NCI-H128 (cell line): Measurements from ENCODE around the gene HSH2D.
A peak's percentile ranks its signal among the peaks of the same experiment; 100 is the strongest.
"Not testable (repeated sequence)": the region's sequence is repeated elsewhere in the genome, so short reads cannot be mapped to it uniquely, and the experiment has no call there.

Experiments used
- DNase-seq: peaks from one replicate; lab custom pipeline; 2025; ENCODE audit not compliant: unreplicated experiment; lab: John Stamatoyannopoulos, UW

Gene HSH2D

DNA sequence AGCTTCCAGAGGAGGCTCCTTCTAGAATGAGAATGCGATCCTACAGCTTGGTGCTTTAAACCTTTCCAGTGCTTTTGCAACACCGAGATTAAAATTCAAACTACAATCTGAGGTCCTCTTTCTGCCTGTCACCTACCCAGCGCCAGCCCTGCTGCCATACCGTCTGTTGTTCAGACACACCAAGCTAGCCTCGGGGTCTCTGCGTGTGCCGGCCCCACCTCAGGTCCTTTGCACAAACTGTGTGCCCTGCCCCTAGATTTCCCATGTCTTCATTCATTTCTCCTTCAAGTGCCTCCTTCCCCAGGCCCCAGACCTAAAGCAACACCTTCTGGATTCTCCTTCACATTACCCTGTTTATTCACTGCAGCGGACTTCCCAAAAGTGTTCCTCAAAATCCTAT, 11.1 kb downstream of the HSH2D start:
- DNase-seq = no peak

GRCh38 chr19:16155128-16155527, 11.6 kb downstream of the HSH2D start:
- DNase-seq = no peak

- DNase-seq = no peak
These were observed 13.4 kb downstream of the HSH2D start for GRCh38 chr19:16156904-16157303.

GRCh38 chr19:16157601-16158000, 14.1 kb downstream of the HSH2D start:
- no peak for DNase-seq

DNA sequence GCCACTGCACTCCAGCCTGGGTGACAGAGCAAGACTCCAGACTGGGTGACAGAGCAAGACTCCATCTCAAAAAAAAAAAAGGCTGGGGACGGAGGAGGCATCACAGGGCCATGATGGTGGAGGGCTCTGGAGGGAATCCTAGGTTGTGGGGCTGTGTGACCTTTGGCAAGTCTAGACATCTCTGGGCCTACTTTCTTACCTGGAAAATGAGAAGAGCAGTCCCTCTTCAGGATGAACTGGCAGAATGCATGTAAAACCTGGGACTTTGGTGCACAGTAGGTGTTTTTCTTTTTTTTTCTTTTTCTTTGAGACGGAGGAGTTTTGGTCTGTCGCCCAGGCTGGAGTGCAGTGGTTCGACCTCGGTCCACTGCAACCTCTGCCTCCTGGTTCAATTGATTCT, 16.2 kb downstream of the HSH2D start:
- no peak for DNase-seq

GRCh38 chr19:16160445-16160942, 17.0 kb downstream of the HSH2D start:
- no peak for DNase-seq

- no peak for DNase-seq
These were observed 17.6 kb downstream of the HSH2D start for GRCh38 chr19:16160943-16161560.

DNA sequence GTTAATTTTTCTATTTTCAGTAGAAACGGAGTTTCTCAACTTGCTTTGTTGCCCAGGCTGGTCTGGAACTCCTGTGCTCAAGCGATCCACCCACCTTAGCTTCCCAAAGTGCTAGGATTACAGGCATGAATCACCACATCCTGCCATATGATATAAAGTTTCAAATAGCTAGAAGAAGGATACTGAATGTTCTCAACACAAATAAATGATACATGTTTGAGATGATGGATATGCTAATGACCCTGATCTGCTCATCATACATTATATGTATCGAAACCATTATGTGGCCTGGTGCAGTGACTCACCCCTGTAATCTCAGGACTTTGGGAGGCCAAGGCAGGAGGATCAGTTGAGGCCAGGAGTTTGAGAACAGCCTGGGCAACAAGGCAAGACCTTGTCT, 18.4 kb downstream of the HSH2D start:
- DNase-seq = no peak

- no peak for DNase-seq
These were observed 20.9 kb downstream of the HSH2D start for GRCh38 chr19:16164222-16164890.

DNA sequence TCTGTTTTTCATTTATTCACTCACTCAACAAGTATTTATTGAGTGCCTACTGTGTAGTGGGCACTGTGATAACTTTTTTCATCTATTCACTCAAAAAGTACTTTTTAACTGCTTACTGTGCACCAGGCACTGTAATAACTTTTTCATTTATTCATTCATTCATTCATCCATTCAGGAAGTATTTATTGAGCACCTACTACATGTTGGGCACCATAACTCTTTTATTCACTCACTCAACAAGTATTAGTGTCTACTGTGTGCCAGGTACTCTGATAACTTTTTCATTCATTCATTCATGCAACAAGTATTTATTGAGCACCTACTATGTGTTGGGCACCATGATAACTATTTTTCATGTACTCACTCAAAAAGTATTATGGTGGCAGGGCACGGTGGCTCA, 22.9 kb downstream of the HSH2D start:
- no peak for DNase-seq

GRCh38 chr19:16167055-16167454, 23.6 kb downstream of the HSH2D start:
- no peak for DNase-seq

- no peak for DNase-seq
These were observed 25.1 kb downstream of the HSH2D start for GRCh38 chr19:16168465-16169081.

DNA sequence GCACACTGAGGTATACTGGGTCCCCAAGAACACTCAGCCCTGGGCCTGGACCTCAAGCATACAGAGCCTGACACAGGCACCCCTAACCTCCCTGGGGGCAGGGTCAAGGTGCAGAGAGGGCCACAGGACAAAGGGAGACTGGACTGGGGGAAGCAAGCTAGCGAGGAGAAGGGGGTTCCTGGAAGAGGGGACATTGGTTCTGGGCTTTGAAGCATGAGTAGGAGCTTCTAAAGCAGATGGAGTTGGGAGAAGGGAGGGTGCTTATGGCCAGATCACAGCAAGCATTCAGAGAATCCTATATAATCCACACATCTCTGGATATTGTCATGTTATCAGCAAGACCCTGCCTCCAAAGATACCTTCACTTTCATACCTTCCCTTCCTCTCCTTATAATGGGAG, 26.6 kb downstream of the HSH2D start:
- no peak for DNase-seq

DNA sequence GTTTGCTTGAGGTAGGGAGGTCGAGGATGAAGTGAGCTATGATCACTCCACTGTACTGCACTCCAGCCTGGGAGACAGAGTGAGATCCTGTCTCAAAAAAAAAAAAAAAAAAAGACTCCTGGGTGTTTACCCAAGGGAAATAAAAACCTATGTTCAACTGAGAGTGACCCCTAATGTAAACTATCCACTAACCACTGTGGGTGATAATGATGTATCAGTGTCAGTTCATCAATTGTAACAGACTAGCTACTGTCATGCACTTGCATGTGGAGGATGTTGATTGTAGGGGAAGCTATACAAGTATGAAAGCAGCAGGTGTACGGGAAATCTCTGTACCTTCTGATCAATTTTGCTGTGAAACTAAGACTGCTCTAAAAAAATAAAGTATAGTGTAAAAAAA, 32.5 kb downstream of the HSH2D start:
- DNase-seq = no peak

DNA sequence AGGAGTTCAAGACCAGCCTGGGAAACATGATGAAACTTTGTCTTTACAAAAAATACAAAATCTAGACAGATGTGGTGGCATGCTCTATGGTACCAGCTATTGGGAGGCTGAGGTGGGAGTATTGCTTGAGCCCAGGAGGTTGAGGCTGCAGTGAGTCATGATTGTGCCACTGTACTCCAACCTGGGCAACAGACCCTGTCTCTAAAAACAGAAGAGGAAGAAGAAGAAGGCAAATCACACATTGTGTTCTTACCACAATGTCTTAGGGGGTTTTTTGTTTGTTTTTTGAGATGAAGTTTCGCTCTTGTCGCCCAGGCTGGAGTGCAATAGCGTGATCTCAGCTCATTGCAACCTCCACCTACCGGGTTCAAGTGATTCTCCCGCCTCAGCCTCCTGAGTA, 35.4 kb downstream of the HSH2D start:
- DNase-seq = not testable (repeated sequence)

DNA sequence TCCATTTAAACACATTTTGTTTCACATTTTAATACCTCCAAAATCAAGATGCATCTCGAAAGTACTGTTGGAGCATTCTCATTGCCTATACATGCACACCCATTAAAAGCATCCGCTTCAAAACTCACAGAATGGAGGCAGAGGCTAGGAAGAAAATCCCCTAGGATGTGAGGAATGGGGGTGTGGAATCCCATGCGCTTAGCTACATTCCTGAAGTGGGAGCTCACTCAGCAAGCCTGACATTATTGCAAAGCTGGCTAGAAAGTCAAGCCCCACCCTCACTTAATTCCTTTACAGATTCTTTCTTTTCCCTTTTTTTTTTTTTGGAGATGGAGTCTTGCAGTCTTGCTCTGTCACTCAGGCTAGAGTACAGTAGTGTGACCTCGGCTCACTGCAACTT, 37.1 kb downstream of the HSH2D start:
- DNase-seq = no peak

GRCh38 chr19:16184665-16185122, 41.2 kb downstream of the HSH2D start:
- no peak for DNase-seq

DNA sequence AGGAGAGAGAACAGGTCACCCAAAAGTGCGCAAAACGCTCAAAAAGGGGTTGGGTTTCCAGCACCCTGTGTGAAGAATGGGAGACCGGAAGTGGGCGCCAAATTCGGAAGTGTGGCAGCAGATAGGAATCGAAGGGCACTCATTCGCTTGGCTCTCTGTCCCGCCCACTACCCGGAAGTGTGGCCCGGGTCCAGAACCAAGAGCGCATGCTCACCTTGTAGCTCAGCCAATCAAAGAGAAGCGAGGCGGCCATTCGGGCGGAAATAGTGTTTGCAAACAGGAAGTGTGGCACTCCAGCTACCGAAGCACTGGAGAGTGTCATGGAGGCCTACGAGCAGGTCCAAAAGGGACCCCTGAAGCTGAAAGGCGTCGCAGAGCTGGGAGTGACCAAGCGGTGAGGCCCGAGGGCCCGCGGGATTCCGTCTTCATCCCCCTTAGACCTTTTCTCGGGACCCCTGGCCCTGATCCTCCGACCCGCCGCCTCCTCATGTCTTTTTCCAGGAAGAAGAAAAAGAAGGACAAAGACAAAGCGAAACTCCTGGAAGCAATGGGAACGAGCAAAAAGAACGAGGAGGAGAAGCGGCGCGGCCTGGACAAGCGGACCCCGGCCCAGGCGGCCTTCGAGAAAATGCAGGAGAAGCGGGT, 41.8 kb downstream of the HSH2D start, which contains the start of gene FAM32A:
Gene FAM32A (plus strand): TSS at position 288 of the 645 bp plus-strand sequence. CDS start 33 bp downstream, at position 321.
- peak; percentile 97 for DNase-seq

DNA sequence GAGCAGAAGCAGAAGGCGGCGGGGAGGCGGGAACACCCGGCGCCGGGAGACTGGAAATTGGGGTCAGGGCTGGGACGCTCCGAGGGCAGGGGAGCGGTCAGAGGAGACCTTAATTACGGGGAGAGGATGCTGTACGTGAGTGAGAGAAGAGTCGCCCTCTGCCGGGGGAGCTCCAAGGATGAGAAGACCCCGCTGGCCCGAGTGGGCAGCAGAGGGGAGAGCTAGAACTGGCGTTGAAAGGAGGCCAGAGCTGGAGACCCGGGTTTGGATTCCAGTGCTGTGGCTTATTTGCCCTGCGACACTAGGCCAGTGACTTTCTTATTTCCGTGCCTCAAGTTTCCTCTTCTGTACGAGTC, 42.3 kb downstream of the HSH2D start:
- DNase-seq = no peak

GRCh38 chr19:16188521-16188920, 45.0 kb downstream of the HSH2D start:
- DNase-seq = no peak

GRCh38 chr19:16190198-16190597, 46.7 kb downstream of the HSH2D start:
- DNase-seq = no peak

DNA sequence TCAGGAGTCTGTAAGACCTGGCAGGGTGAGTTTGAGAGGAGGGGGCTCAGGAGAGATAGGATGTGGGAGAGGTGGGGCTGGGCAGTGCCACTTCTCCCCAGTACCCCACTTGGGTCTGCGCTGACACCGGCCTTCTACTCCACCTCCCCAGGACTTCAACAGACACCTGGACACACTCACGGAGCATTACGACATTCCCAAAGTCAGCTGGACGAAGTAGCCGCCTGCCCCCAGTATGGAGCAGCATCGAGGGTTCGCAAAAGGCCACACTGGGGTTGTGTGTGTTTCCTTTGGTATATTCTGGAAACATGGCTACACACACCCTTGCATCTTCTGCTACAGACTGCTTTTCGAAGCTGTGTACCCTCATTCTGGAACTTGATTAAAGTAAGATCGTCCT, 47.3 kb downstream of the HSH2D start:
- no peak for DNase-seq
